Measurements from ENCODE around the gene MEGF11. TPM values are rescaled to one million over a fixed set of nuclear protein-coding genes. Genes with fewer than 3 reads are reported as not detected.

Gene MEGF11
- total RNA-seq, 2 donors from 2014 or later = not detected

DNA sequence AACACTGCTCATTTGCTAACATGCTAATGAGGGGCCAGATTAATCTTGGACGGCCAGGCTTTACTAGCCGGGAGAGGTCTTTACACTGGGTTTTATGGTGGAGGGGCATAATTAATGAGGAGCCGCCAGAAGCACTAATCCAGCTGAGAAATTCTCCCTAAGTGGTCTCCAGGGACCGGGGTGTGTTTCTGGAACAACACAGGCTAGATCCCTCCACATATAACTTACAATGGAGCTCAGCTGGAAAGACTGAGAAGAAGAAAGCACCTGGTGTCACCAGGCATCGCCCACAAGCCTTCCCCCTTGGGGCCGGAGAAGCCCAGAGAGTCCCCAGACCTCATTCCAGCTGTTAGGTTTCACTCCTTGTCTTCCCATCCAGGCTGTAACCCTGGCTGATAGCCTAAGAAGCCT is 127.5 kb downstream of the MEGF11 start:
- ATAC-seq (no peak), DNase-seq (no peak)
- Histone ChIP-seq H3K27me3 (no peaks in the 10 kb centered on the region), H3K36me3 (replicated peaks in 1 of 2; ENCODE audit: insufficient read depth in 1 of 2, low read depth in 2 of 2) (no peaks in the 10 kb centered on the region), H3K4me3 (no peak overlapping the region), H3K9me3 (no peaks in the 10 kb centered on the region), H3K4me1 (peaks cover 16% of the 10 kb centered on the region), H3K27ac (no peak overlapping the region)
- TF ChIP-seq POLR2A (IDR thresholded peaks at IDR 0.05) = no peak
- 75 to 83% methylated on average over 4 to 6 of the region's 6 CpGs for WGBS, 2 donors
- intact Hi-C loops (cut with DNase I) = no loop called here

- Histone ChIP-seq H3K4me1 (peaks cover 6% of the 10 kb centered on the region), H3K4me3 (no peak overlapping the region), H3K9me3 (no peaks in the 10 kb centered on the region), H3K36me3 (replicated peaks in 1 of 2; ENCODE audit: insufficient read depth in 1 of 2, low read depth in 2 of 2) (no peaks in the 10 kb centered on the region), H3K27ac (no peak overlapping the region), H3K27me3 (no peaks in the 10 kb centered on the region)
- 90 to 93% methylated on average over 2 of the region's 2 CpGs for WGBS, 2 donors
- no peak for DNase-seq
- intact Hi-C loops (cut with DNase I) = no loop called here
- TF ChIP-seq POLR2A (IDR thresholded peaks at IDR 0.05) (no peak), CTCF (IDR thresholded peaks at IDR 0.05) (no peak)
- no peak for ATAC-seq
Measured at GRCh38 chr15:66124651-66125050, 128.9 kb downstream of the MEGF11 start.

- ATAC-seq = no peak
- WGBS, 2 donors = 90 to 98% methylated on average over 3 to 8 of the region's 8 CpGs
- peaks cover 1% of the 10 kb centered on the region for H3K4me1 ChIP-seq
- H3K36me3 ChIP-seq (replicated peaks in 1 of 2; ENCODE audit: insufficient read depth in 1 of 2, low read depth in 2 of 2) = no peaks in the 10 kb centered on the region
- no peaks in the 10 kb centered on the region for H3K9me3 ChIP-seq
- TF ChIP-seq POLR2A (IDR thresholded peaks at IDR 0.05) (no peak), CTCF (IDR thresholded peaks at IDR 0.05) (no peak)
- H3K27ac ChIP-seq = no peak overlapping the region
- H3K4me3 ChIP-seq = no peak overlapping the region
- intact Hi-C loops (cut with DNase I) = no loop called here
- DNase-seq = no peak
- H3K27me3 ChIP-seq = no peaks in the 10 kb centered on the region
Measured at GRCh38 chr15:66123799-66124198, 129.8 kb downstream of the MEGF11 start.

DNA sequence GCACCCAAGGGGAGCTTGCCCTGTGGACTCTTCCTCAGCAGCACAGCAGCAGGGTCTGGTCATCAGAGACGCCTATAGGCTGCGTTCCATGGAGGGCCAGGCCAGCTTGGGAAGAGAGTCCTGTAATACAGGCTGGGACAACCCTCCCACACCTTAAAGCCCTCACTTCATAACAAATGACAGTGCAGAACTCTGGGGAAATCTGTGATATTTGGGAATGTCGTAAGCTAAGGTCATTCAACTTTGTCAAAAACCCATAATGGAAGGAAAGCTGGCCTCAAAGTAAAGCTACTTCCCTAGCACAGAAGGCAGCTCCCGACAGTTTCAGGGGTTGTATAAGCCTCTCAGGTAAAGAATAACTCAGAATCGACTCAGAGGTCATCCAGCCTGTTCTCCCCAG is 133.1 kb downstream of the MEGF11 start:
- Histone ChIP-seq H3K4me1 (no peaks in the 10 kb centered on the region), H3K36me3 (replicated peaks in 1 of 2; ENCODE audit: insufficient read depth in 1 of 2, low read depth in 2 of 2) (no peaks in the 10 kb centered on the region), H3K27ac (no peak overlapping the region), H3K4me3 (no peak overlapping the region), H3K27me3 (no peaks in the 10 kb centered on the region), H3K9me3 (no peaks in the 10 kb centered on the region)
- intact Hi-C loops (cut with DNase I) = no loop called here
- WGBS, 2 donors = 83 to 84% methylated on average over 5 of the region's 5 CpGs
- TF ChIP-seq CTCF (IDR thresholded peaks at IDR 0.05) = no peak
- TF ChIP-seq POLR2A (IDR thresholded peaks at IDR 0.05) = no peak
- no peak for DNase-seq
- no peak for ATAC-seq

GRCh38 chr15:66117841-66118240 is 135.7 kb downstream of the MEGF11 start:
- no peak for DNase-seq
- 87 to 91% methylated on average over 4 of the region's 4 CpGs for WGBS, 2 donors
- TF ChIP-seq POLR2A (IDR thresholded peaks at IDR 0.05) (no peak), CTCF (IDR thresholded peaks at IDR 0.05) (no peak)
- no peak for ATAC-seq
- Histone ChIP-seq H3K36me3 (replicated peaks in 1 of 2; ENCODE audit: insufficient read depth in 1 of 2, low read depth in 2 of 2) (no peaks in the 10 kb centered on the region), H3K27me3 (no peaks in the 10 kb centered on the region), H3K4me1 (no peaks in the 10 kb centered on the region), H3K9me3 (no peaks in the 10 kb centered on the region), H3K4me3 (no peak overlapping the region), H3K27ac (no peak overlapping the region)
- intact Hi-C loops (cut with DNase I) = no loop called here
